Activated CD4-positive, alpha-beta T cell treated with anti-CD3 and anti-CD28 coated beads, Interleukin-2, amount 50 U/mL, for 16 hours (primary cell): ENCODE measurements around the gene MMP17.

Source experiments
- DNase-seq: peaks from one replicate; pipeline ENCODE4 v3.0.0-alpha.2; 2020

MMP17 gene

DNA sequence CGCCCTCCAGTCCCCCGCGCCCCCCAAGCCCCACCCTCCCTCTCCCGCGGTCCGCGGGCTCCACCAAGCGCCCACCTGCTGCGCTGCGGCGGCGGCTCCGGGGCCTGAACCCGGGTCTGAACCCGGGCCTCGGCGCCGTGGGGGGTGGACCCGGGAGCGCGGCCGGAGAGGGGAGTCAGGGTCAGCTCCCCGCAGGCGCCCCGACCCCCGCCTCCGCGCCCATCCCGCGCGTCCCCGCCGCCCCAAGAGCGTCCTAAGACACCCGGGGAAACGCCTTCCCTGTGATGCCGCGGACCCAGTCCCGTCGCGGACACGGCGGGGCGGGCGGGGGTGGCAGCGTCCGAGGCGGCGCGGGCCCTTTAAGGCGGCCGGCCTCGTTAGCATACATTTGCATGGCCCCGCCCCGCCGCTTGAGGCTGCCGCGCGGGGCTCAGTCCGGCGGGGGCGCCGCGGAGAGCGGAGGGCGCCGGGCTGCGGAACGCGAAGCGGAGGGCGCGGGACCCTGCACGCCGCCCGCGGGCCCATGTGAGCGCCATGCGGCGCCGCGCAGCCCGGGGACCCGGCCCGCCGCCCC, at the start of gene MMP17:
Gene MMP17 (plus strand): TSS at position 433 of the 574 bp plus-strand sequence. CDS start 102 bp downstream, at position 535.
- no peak for DNase-seq

DNA sequence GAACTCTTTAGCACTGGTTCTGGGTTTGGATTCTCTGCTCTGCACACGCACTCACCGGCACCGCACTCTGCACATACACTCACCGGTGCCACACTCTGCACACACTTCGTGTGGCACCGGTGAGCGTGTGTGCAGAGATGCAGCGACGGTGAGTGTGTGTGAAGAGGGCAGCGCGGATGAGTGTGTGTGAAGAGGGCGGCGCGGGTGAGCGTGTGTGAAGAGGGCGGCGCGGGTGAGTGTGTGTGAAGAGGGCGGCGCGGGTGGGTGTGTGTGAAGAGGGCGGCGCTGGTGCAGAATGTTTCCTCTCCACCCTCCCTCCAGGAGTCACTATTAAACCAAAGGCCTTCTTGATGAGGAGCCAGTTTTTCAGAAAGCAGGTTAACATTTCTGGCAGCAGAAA, 49.2 kb upstream of the MMP17 start:
- no peak for DNase-seq

DNA sequence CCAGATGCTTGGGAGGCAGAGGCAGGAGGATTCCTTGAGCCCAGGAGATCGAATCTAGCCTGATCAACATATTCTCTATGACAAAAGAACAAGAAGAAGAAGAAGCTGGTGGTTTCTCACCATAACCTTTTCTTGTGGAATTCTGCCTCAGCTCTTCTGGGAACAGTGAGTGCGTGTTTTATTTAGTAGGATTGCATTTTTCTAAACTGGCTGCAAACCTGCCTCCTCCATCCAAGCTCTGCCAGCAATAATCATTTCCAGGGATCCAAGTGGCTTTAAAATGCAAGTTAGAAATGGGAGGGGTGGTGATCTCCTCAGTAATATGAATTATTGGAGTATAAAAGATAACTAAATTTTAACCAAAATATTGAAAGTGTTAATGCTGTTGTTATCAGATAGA, 46.1 kb upstream of the MMP17 start:
- no peak for DNase-seq

DNA sequence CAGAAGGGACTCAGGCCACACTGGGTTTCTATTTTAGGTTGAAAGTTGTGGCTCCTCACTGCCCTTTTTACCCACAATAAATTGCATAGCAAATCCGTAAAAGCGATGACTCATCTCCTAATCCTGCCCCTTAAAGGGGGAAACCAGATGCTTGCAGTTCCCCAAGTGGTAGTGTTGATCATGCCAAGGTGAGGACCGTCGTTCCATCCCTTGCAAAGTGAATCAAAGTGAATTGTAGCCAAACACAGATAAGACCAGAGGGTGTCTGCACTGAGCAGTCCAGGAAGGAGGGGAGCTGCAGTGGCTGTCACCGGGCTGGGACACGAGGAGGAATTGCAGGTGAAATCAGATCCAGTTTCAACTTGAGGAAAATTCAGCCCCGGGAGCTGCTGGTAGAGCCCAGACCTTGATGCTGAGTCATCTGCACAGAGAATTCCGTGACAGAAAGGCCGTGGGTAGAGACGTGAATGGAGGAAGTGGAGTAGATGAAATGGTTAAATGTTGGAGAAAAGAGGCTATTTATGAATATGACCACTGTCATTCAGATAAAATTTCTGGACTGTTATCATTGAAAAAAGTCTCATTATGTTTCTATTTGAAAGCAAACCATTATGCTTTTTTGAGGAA, 44.2 kb upstream of the MMP17 start:
- peak; percentile 21 for DNase-seq

DNA sequence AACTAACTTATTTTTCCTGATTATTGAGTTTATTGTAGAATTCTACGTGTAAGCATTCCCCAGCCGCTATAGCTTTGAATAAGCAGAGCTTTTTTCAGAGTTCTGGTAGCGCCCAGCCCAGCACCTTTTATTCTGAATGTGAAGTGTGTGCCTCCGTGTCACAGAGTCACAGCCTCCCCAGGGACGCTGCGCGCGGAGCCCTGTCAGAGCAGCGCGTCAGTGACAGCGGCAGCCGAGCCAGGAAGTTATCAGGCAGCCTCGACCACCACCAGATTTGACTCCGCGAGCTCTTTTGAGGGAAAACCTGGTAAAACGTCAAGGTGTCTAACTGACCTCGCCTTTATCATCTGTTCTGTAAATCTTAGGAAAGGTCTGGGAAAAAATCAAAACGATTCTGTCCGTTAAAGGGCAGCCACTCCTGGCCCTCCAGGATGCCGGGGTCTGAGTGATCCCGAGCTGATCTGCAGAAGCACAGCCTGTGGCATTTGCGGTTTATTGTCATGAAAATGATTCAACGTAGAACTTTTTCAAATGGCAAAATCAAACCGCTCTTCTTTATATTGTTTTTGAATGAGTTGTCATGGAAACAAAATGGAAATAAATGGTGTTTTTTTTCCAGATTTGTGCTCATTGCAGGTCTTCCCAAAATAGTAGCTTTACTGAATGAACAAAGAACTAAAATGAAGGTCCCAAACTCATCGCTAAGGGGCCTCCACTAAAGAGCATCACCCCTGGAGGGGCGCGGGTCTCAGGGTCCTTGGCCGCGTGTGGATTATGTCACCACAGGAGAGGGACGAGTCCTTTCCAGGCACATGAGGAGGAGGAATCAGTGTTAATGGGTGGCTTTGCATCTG, 43.1 kb upstream of the MMP17 start:
- DNase-seq, result no peak

DNA sequence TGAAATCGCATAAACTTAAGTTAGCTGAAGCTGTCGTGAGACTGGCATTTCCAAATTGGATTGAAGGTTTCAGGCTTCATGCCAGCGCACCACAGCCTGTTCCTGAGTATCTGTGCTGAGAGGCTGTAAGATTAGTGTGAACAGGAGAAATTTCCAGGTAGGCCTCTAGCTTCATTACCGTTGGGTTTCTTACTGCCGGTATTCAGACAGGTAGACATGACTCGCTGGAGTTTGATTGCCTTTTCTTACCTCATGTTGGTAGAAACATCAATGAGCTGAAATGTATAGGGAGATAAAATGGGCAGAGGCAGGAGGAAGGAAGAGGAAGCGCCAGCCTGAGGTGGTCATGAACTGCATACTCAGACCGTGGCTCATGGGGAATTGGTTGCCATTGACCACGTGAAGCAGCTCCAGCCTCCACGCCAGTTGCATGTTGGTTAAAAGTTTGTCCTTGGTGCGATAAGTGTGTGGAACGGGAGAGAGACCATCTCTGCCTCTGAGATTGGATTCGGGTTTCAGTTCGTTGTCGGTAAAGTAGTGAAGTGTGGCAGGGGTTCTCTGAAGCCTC, 42.3 kb upstream of the MMP17 start:
- no peak for DNase-seq

DNA sequence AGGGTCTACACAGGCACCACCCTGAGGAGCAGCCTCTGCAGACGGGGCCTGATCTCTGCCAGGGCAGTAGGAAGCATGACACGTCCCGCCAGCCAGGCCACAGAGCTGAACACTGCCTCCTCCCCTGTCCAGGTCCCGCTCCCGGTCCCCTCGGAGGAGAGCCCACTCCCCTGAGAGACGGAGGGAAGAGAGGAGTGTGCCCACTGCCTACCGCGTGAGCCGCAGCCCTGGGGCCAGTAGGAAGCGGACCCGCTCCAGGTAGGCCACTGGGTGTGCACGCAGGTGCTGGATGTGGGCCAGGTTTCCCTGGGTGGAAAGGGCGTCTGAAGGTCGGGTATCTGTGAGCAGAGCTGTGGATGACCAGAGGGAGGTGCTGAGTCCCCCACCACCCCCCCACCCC, 41.9 kb upstream of the MMP17 start:
- DNase-seq, result no peak

DNA sequence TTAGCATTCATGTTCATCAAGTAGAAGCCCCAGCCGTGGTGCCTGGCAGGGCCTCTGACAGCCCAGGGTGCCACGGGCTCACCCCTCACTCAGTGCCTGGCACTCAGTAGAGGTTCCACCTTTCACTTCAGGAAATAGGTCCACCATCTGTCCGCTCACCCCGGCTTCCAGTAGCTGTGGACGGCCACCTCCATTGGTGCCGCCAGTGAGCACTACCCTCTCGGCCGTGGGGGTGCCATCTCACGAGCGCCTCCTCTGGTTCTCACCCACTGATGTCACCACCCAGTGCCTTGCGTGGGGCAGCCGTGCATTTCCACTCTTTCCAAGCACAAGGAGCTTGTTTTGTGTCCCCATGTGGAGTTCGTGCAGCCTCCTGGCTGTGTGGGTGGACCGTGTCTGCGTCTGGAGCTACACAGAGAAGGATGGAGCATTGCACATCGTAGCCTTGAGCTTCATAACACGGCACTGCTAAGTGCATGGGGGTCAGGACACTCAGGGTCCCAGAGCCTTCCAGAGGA, 41.0 kb upstream of the MMP17 start:
- DNase-seq, result no peak

DNA sequence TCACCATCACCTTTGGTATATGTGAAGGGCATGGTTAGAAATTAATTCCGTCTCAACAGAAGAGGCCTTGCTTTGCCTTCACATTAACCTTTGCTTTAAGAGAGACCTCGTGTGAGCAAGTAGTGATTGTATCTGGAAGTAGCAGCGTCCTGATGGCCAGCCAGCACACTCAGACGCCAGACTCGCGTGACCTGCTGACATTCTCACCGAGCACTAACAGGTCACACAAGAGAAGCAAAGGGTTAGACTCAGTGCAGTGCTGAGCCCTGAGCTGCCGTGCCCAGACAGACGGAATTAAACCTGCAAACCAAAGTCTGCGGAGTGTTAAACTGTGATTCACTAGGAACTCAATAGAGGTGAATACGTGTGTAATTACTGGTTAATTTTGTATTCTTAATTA, 40.1 kb upstream of the MMP17 start:
- DNase-seq, result no peak

DNA sequence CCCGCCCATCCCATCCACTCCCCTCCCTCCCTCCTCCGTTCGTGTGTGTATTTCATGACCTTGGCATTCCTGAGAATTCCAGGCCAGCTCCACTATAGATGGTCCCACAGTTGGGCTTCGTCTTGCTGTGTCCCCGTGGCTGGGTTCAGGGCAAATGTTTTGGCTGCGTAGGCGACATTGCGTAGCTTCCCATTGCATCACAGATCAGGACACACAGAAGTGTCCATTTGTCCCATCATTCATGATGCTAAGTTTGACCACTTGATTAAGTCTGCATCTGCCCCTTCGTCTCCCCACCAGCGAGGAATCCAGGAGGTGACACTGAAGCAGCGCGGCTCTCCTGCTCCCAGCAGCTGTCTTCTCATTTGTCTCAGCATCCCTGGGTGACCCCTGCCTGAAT, 38.6 kb upstream of the MMP17 start:
- no peak for DNase-seq

DNA sequence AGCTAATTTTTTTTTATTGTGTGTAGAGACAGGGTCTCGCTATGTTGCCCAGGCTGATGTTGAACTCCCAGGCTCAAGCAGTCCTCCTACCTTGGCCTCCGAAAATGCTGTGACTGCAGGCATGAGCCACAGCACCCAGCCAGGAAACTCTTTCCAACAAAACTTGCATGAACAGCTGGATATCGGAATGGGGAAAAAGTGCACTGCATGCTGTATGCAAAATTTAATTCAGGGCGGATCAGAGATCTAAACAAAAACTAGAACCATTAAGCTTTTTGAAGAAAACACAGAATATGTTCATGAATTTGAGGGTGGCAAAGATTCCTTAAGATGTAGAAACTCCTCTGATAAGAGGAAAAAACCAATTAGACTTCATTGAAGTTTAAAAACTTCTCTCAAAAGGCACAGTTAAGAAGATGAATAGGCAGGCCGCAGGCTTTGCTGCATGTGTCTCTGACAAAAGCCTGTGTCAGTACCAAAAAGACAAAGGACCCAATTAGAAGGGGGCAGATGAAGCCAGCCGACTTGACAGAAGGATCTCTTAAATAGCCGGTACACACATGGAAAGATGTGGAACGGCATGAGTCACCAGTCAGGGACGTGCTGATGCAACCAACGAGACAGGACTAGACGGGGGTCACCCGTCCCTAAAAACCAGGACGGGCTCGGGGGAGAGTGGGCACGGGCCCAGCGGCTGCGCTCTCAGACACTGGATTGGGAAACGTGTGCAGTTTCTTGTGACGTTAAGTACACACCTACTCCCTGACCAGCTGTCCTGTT, 34.8 kb upstream of the MMP17 start:
- DNase-seq, result no peak

DNA sequence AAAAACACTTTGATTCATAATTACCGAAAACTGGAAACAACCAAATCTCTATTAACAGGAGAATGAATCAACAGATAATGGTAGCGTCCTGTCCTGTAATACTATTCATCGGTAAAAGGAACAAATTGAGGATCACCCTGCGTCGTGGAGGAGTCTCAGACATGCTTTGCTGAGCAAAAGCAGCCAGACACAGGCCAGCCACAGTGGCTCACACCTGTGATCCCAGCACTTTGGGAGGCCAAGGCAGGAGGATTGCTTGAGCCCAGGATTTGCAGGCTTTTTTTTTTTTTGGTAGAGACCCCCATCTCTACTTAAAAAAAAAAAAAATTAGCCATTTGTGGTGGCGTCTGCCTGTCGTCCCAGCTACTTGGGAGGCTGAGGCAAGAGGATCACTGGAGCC, 34.1 kb upstream of the MMP17 start:
- DNase-seq, result no peak

DNA sequence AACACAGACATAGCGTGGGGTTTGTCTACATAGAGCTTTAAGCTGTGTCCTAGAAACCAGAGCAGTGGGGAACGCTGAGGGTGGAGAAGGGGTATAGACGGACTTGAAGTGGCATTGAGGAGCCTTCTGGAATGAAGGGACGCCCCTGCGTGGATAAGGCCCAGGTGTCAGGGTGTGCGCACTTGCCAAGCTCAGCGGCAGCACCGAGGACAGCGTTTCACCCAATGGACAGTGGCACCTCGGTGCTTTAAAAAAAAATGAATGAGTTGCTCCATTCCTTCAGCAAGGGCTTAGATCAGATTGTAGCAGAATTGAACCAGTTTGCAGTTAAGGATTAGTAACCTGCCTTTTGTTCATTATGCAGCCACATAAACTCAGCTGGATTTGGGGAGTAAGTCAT, 33.6 kb upstream of the MMP17 start:
- no peak for DNase-seq

DNA sequence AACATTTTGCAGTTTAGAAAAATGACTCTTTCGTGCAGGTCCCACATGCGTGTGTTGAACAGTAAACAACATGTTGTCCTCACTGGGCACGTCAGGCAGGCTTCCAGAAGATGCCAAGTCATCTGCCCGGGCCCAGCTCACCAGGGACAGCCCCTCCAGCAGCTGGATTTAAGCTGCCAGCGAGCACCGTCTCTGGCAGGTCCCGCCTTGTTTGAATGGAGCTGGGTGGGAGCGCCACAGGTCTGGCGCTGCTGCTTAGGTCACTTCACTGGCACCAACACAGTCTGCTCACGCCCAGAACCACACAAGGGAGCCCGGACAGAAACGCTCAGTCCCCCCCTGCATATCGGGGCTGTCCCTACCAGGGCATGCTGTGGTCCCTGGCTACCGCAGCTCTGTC, 33.1 kb upstream of the MMP17 start:
- DNase-seq, result no peak

DNA sequence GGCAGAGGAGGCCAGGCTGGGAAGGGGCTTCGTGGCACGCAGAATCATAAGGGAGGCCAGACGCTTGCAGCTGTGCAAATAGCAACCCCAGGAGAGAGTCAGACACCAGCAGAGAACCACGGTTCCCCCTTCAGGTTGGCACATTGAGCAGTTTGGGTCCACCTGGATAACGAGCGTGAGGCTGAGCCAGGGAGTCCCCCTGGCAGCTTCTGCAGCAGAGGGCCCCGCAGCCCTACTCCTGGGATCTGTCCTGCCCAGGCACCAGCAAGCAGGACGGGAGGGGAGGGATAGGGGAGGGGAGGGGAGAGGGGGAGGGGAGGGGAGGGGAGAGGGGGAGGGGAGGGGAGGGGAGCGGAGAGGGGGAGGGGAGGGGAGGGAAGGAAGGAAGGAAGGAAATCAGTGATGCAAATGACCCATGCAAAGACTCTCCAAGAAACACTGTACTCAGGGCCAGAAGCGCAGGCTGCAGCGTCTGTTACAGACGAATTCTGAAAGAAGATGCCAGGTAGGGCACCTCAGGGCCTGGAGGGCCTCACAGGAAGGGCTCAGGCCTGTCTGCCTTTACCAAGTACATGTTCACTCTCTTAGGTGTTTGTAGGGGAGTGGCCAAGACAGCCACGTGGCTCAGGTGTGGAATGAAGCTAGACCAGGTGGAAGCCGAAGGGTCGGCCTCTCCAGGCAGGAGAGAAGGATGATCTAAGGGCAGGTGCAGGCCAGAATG, 32.3 kb upstream of the MMP17 start:
- DNase-seq, result no peak

DNA sequence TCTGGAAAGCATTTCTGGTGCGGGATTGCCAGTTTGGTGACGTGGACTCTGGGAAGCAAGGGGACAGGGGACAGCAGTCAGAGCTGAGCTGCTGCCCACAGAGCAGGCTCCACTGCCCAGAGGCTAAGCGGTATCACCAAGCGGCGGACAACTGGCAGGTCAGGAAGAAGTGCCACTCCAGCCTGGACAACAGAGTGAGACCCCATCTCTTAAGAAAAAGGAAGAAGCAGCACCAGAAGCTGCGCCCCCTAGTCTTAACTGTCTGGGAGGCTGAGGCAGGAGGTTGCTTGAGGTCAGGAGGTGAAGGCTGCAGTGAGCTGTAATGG, 31.8 kb upstream of the MMP17 start:
- DNase-seq, result no peak

DNA sequence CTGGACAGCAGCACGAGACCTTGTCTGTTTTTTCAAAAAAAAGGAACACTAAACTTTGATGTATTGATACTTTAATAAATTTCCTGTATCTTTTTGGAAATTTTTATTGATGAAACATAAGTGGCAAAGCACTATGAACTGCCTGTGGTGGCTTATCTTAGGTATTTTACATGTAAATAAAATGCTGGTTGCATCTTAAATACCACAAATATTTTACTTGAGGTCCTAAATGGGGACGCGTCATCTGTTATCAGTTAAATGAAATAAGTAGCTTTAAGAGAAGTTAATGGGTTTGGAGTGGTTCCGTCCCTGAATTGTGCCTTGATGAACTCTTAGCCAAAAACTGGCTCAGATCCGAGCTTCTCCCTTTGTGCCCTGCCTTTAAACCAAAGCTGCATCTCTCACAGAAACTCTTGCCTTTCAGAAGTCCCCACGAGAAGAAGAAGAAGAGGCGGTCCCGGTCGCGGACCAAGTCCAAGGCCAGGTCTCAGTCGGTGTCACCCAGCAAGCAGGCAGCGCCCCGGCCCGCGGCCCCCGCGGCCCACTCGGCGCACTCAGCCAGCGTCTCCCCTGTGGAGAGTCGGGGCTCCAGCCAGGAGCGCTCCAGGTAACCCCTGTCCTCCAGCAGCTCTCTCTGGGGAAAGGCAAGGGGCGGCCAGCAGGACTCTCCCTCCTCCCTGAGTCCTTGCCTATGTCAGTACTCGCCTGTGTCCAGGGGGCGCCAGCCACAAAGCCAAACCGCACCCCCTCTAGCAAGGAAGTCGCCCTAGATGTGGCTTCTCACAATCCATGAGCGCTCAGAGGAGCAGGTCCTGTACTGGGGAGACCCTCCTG, 31.2 kb upstream of the MMP17 start:
- no peak for DNase-seq

DNA sequence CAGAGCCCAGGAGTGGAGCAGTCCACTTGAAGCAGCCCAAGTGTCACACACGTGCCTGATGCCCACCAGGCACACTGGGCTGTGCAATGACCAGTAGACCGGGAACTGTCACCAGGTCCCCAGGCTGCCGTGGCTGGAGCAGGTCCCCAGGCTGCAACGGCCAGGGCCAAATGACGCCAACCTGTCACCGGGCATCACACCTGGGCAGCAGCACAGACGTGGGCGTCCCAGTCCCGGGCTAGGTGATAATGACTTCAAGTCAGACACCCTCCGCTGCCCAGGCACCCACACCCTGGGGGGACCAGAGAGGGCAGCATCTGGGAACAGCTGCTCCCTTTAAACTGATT, 30.6 kb upstream of the MMP17 start:
- DNase-seq, result no peak

DNA sequence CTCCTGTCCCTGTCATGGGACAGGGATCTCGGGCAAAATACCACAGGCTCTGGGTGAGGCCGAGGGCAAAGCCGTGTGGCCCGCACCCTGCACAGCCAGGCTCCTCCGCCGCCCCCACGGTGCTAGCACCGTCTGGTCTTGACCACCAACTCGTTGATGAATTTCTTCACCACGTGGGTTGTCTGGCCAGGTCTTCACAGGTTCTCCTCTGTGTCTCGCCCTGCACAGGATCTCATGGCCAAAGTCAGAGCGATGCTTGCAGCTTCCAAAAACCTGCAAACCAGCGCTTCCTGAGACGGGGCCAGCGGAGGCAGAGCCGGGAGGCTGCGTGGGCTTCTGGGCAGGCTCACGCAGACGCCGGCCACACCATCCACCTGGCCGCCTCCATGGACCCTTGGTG, 29.0 kb upstream of the MMP17 start:
- DNase-seq, result no peak

DNA sequence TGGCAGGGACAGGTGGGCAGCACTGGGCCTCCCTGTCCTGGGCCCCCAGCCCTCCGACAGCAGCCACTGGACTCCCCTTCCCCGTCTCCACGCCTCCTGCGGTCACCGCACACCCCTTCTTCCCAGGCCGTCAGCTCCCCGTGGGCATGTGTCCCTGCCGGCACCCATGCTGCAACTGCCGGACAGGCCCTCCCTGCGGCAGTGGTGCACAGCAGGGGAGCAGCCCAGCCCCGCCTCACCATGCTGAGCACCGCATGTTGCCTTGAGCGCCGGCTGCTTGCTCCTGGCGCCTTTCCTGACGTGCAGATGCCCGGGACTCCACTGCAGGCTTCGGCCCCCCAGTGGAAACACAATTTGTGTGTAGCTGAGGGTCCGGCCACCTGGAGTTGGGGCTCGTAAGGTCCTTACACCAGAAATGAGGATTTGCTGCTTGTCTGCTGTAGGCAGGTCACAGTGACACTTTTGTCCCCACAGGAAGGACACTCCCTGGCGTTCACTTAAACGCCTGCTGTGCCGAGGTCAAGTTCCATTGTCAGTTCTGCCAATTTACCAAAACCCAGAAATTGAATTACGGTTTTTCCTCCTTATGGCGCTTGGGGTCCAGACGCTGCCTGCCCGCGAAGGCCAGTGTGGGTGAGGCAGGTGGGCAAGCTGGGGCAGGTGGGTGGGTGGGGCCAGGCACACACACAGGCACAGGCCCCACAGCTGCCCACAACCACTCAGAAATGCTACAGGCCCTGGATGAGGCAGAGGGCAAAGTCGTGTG, 28.2 kb upstream of the MMP17 start:
- DNase-seq, result no peak
